KOPT-K1 (cell line): ENCODE results near the gene ZNF608.

ENCODE experiments used
- H3K27ac ChIP-seq: fragments of 200-600 bp; sonication (generic); 2 replicates; pipeline ENCODE4 v1.5.1; 2016; ENCODE audit warnings: antibody characterized with exemption, mild to moderate bottlenecking, low read depth, low read length; ENCODE audit not compliant: poor library complexity, severe bottlenecking
- H3K36me3 ChIP-seq: fragments of 200-600 bp; sonication (generic); 2 replicates; pipeline ENCODE4 v1.5.1; 2017; ENCODE audit warnings: antibody characterized with exemption, mild to moderate bottlenecking, low read length, moderate library complexity; ENCODE audit not compliant: insufficient read depth
- H3K9me3 ChIP-seq: fragments of 200-600 bp; sonication (generic); 2 replicates; pipeline ENCODE4 v1.5.1; 2017; ENCODE audit warnings: antibody characterized with exemption, low read length, mild to moderate bottlenecking; ENCODE audit not compliant: insufficient read depth, poor library complexity, severe bottlenecking

The ZNF608 gene

GRCh38 chr5:124745007-124745927 is 1.2 kb downstream of the ZNF608 start:
- Histone ChIP-seq H3K36me3 (no peaks in the 10 kb centered on the region), H3K9me3 (no peaks in the 10 kb centered on the region), H3K27ac (no peak overlapping the region)

- H3K27ac ChIP-seq: no peak overlapping the region
Observed at GRCh38 chr5:124744170-124744971, 2.1 kb downstream of the ZNF608 start.

GRCh38 chr5:124743602-124744169 is 2.8 kb downstream of the ZNF608 start:
- Histone ChIP-seq H3K9me3 (no peaks in the 10 kb centered on the region), H3K36me3 (no peaks in the 10 kb centered on the region), H3K27ac (no peak overlapping the region)

More at GRCh38 chr5:124744170-124744971, 2.1 kb downstream of the ZNF608 start:
- no peaks in the 10 kb centered on the region for H3K36me3 ChIP-seq
- H3K9me3 ChIP-seq: no peaks in the 10 kb centered on the region

- Histone ChIP-seq H3K36me3 (no peaks in the 10 kb centered on the region), H3K27ac (no peak overlapping the region), H3K9me3 (no peaks in the 10 kb centered on the region)
Observed at GRCh38 chr5:124742983-124743601, 3.3 kb downstream of the ZNF608 start.

GRCh38 chr5:124742521-124742920 is 3.9 kb downstream of the ZNF608 start:
- Histone ChIP-seq H3K9me3 (no peaks in the 10 kb centered on the region), H3K36me3 (no peaks in the 10 kb centered on the region), H3K27ac (no peak overlapping the region)

GRCh38 chr5:124741711-124742496 is 4.5 kb downstream of the ZNF608 start:
- H3K27ac ChIP-seq: no peak overlapping the region

GRCh38 chr5:124740991-124741583 is 5.4 kb downstream of the ZNF608 start:
- Histone ChIP-seq H3K27ac (no peak overlapping the region), H3K9me3 (no peaks in the 10 kb centered on the region), H3K36me3 (no peaks in the 10 kb centered on the region)

More at GRCh38 chr5:124741711-124742496, 4.5 kb downstream of the ZNF608 start:
- H3K36me3 ChIP-seq: no peaks in the 10 kb centered on the region
- H3K9me3 ChIP-seq: no peaks in the 10 kb centered on the region

GRCh38 chr5:124740071-124740470 is 6.4 kb downstream of the ZNF608 start:
- Histone ChIP-seq H3K27ac (no peak overlapping the region), H3K36me3 (no peaks in the 10 kb centered on the region)

GRCh38 chr5:124739634-124740025 is 6.8 kb downstream of the ZNF608 start:
- Histone ChIP-seq H3K36me3 (no peaks in the 10 kb centered on the region), H3K27ac (no peak overlapping the region), H3K9me3 (no peaks in the 10 kb centered on the region)

More at GRCh38 chr5:124740071-124740470, 6.4 kb downstream of the ZNF608 start:
- H3K9me3 ChIP-seq: no peaks in the 10 kb centered on the region

- no peaks in the 10 kb centered on the region for H3K36me3 ChIP-seq
- no peak overlapping the region for H3K27ac ChIP-seq
- H3K9me3 ChIP-seq: no peaks in the 10 kb centered on the region
Observed at GRCh38 chr5:124738681-124739633, 7.5 kb downstream of the ZNF608 start.

- H3K27ac ChIP-seq: no peak overlapping the region
Observed at GRCh38 chr5:124737651-124738050, 8.8 kb downstream of the ZNF608 start.

GRCh38 chr5:124736805-124737188 is 9.6 kb downstream of the ZNF608 start:
- Histone ChIP-seq H3K27ac (no peak overlapping the region), H3K9me3 (no peaks in the 10 kb centered on the region), H3K36me3 (no peaks in the 10 kb centered on the region)

More at GRCh38 chr5:124737651-124738050, 8.8 kb downstream of the ZNF608 start:
- no peaks in the 10 kb centered on the region for H3K9me3 ChIP-seq
- no peaks in the 10 kb centered on the region for H3K36me3 ChIP-seq
